GM23338 (cell line): ENCODE results near the gene RAB34. TPM values are rescaled to one million over a fixed set of nuclear protein-coding genes. Genes with fewer than 3 reads are reported as not detected.

Experiments
- ATAC-seq: fragments of 200-7000 bp; cut with Tn5 transposase; 3 replicates; pipeline ENCODE4 v1.9.1; 2020
- DNase-seq: peaks from one replicate; pipeline ENCODE4 v3.0.0-alpha.2; 2015; ENCODE audit warnings: low spot score
- H2AFZ ChIP-seq: fragments of 200-600 bp; sonication (generic); 2 replicates; pipeline ENCODE4 v1.8.0; 2016; ENCODE audit warnings: antibody characterized with exemption, mild to moderate bottlenecking, moderate library complexity
- H3F3A ChIP-seq: fragments of 200-600 bp; sonication (generic); replicated peaks from 2 replicates; pipeline ENCODE4 v1.8.0; 2017; ENCODE audit warnings: antibody characterized with exemption, mixed run types, low read depth
- H3K27ac ChIP-seq: fragments of 200-600 bp; sonication (generic); 2 replicates; pipeline ENCODE4 v1.6.1; 2016; ENCODE audit warnings: low read depth
- H3K27me3 ChIP-seq: fragments of 200-600 bp; sonication (generic); 2 replicates; pipeline ENCODE4 v1.8.0; 2016; ENCODE audit warnings: mild to moderate bottlenecking, mixed run types, moderate library complexity; ENCODE audit not compliant: insufficient read depth
- H3K36me3 ChIP-seq: fragments of 200-600 bp; sonication (generic); 2 replicates; pipeline ENCODE4 v1.8.0; 2016; ENCODE audit warnings: mild to moderate bottlenecking; ENCODE audit not compliant: insufficient read depth
- H3K4me1 ChIP-seq: fragments of 200-600 bp; sonication (generic); 2 replicates; pipeline ENCODE4 v1.8.0; 2016; ENCODE audit warnings: mild to moderate bottlenecking, moderate library complexity; ENCODE audit not compliant: insufficient read depth
- H3K4me2 ChIP-seq: fragments of 200-600 bp; sonication (generic); 2 replicates; pipeline ENCODE4 v1.7.1; 2017; ENCODE audit warnings: mixed run types
- H3K4me3 ChIP-seq: fragments of 200-600 bp; sonication (generic); 2 replicates; pipeline ENCODE4 v1.6.1; 2016; ENCODE audit warnings: mixed run types
- H3K79me2 ChIP-seq: fragments of 200-600 bp; sonication (generic); replicated peaks from 2 replicates; pipeline ENCODE4 v1.8.0; 2017; ENCODE audit warnings: mild to moderate bottlenecking; ENCODE audit not compliant: insufficient read depth
- H3K9me2 ChIP-seq: fragments of 200-600 bp; sonication (generic); 2 replicates; pipeline ENCODE4 v1.8.0; 2017; ENCODE audit not compliant: insufficient read depth
- H4K20me1 ChIP-seq: fragments of 200-600 bp; sonication (generic); replicated peaks from 2 replicates; pipeline ENCODE4 v1.8.0; 2017; ENCODE audit warnings: mild to moderate bottlenecking; ENCODE audit not compliant: insufficient read depth
- H3K27ac Mint-ChIP-seq: 2 replicates; pipeline ENCODE4 v1.8.0; 2020; ENCODE audit warnings: inconsistent platforms, mild to moderate bottlenecking, moderate library complexity, mixed read lengths
- H3K27me3 Mint-ChIP-seq: 3 replicates; pipeline ENCODE4 v1.8.0; 2022; ENCODE audit warnings: low read depth, mild to moderate bottlenecking, moderate library complexity, mixed read lengths, inconsistent platforms; ENCODE audit not compliant: insufficient read depth, poor library complexity
- H3K36me3 Mint-ChIP-seq: 3 replicates; pipeline ENCODE4 v1.8.0; 2021; ENCODE audit warnings: low read depth, mild to moderate bottlenecking, inconsistent platforms, moderate library complexity, mixed read lengths
- H3K4me1 Mint-ChIP-seq: 3 replicates; pipeline ENCODE4 v1.8.0; 2020; ENCODE audit warnings: mild to moderate bottlenecking, inconsistent platforms, mixed read lengths
- H3K4me3 Mint-ChIP-seq: 3 replicates; pipeline ENCODE4 v1.8.0; 2021; ENCODE audit warnings: moderate library complexity, mild to moderate bottlenecking, inconsistent platforms, mixed read lengths
- H3K9me3 Mint-ChIP-seq: 3 replicates; pipeline ENCODE4 v1.8.0; 2020; ENCODE audit warnings: moderate library complexity, mild to moderate bottlenecking, inconsistent platforms, mixed read lengths
- CREB1 ChIP-seq: fragments of 250-450 bp; sonication (Bioruptor Pico); IDR thresholded peaks from 2 replicates; pipeline ENCODE4 v1.5.0; 2020; ENCODE audit warnings: low read depth, mild to moderate bottlenecking, moderate library complexity
- EZH2 ChIP-seq: fragments of 200-600 bp; sonication (generic); IDR thresholded peaks from one replicate; pipeline ENCODE4 v1.8.0; 2017; ENCODE audit warnings: antibody characterized with exemption, mild to moderate bottlenecking, low read depth; ENCODE audit not compliant: unreplicated experiment
- EZH2phosphoT487 ChIP-seq: fragments of 200-600 bp; sonication (generic); IDR thresholded peaks from one replicate; pipeline ENCODE4 v1.8.1; 2018; ENCODE audit warnings: antibody characterized with exemption; ENCODE audit not compliant: unreplicated experiment
- JUNB ChIP-seq: IDR thresholded peaks from one replicate; pipeline ENCODE4 v1.6.1; 2016; ENCODE audit warnings: antibody characterized with exemption; ENCODE audit not compliant: unreplicated experiment
- REST ChIP-seq: IDR thresholded peaks from one replicate; pipeline ENCODE4 v1.6.1; 2018; ENCODE audit warnings: antibody characterized with exemption; ENCODE audit not compliant: unreplicated experiment
- STAT1 ChIP-seq: IDR thresholded peaks from one replicate; pipeline ENCODE4 v1.6.1; 2016; ENCODE audit warnings: antibody characterized with exemption; ENCODE audit not compliant: unreplicated experiment
- ZNF331 ChIP-seq: fragments of 250-450 bp; sonication (Bioruptor Pico); IDR thresholded peaks from 2 replicates; pipeline ENCODE4 v1.5.0; 2020; ENCODE audit warnings: low read depth, mild to moderate bottlenecking, moderate library complexity
- polyA plus RNA-seq: library from polyadenylated mRNA; unstranded; fragments of >200 nt; fragmentation: Nextera tagmentation; extraction: Ambion mirVana; gene quantifications from 2 replicates; pipeline ENCODE4 v1.2.1, GENCODE V29; 2016
- total RNA-seq: library from RNA; depleted of rRNA; stranded (reverse); fragments of >200 nt; shearing (Covaris generic); gene quantifications from 2 replicates; pipeline ENCODE4 v1.2.3, GENCODE V29; 2014
- TF ChIP-seq, protein P1 (sequence below): fragments of 250-450 bp; sonication (Bioruptor Pico); IDR thresholded peaks from 2 replicates; pipeline ENCODE4 v1.5.0; 2020; ENCODE audit warnings: mild to moderate bottlenecking, moderate library complexity
- TF ChIP-seq, protein P2 (sequence below): IDR thresholded peaks from 2 replicates; pipeline ENCODE4 v1.6.1; 2016; ENCODE audit warnings: antibody characterized with exemption

Gene RAB34
- total and polyA plus RNA-seq, 2 experiments from 2014 or later, result 184 to 394 TPM

GRCh38 chr17:28723159-28723835, 5.6 kb upstream of the RAB34 start:
- Histone ChIP-seq H3K4me1 (peaks cover 39% of the 10 kb centered on the region), H3K79me2 (peaks cover 35% of the 10 kb centered on the region), H2AFZ (no peak overlapping the region), H3K27ac (peak overlapping the region; percentile 95), H3F3A (peaks cover 63% of the 10 kb centered on the region), H3K27me3 (no peaks in the 10 kb centered on the region), H3K36me3 (peaks cover 39% of the 10 kb centered on the region), H4K20me1 (peaks cover 33% of the 10 kb centered on the region), H3K4me3 (peak overlapping the region; percentile 98), H3K9me2 (no peaks in the 10 kb centered on the region), H3K4me2 (peak overlapping the region; percentile 98)
- peaks cover 50% of the 10 kb centered on the region for H3K4me1 Mint-ChIP-seq
- peaks cover 58% of the 10 kb centered on the region for H3K36me3 Mint-ChIP-seq
- ATAC-seq (no peak), DNase-seq (no peak)
- TF ChIP-seq STAT1, result no peak
- peaks cover 7% of the 10 kb centered on the region for H3K9me3 Mint-ChIP-seq
- peak overlapping the region; percentile 57; the same call in 1 of the 2 replicates for H3K27ac Mint-ChIP-seq
- H3K4me3 Mint-ChIP-seq, result peak overlapping the region; percentile 89
- H3K27me3 Mint-ChIP-seq, result peaks cover 46% of the 10 kb centered on the region

- H3K27ac Mint-ChIP-seq, result peak overlapping the region; percentile 79
- TF ChIP-seq, protein P1, sequence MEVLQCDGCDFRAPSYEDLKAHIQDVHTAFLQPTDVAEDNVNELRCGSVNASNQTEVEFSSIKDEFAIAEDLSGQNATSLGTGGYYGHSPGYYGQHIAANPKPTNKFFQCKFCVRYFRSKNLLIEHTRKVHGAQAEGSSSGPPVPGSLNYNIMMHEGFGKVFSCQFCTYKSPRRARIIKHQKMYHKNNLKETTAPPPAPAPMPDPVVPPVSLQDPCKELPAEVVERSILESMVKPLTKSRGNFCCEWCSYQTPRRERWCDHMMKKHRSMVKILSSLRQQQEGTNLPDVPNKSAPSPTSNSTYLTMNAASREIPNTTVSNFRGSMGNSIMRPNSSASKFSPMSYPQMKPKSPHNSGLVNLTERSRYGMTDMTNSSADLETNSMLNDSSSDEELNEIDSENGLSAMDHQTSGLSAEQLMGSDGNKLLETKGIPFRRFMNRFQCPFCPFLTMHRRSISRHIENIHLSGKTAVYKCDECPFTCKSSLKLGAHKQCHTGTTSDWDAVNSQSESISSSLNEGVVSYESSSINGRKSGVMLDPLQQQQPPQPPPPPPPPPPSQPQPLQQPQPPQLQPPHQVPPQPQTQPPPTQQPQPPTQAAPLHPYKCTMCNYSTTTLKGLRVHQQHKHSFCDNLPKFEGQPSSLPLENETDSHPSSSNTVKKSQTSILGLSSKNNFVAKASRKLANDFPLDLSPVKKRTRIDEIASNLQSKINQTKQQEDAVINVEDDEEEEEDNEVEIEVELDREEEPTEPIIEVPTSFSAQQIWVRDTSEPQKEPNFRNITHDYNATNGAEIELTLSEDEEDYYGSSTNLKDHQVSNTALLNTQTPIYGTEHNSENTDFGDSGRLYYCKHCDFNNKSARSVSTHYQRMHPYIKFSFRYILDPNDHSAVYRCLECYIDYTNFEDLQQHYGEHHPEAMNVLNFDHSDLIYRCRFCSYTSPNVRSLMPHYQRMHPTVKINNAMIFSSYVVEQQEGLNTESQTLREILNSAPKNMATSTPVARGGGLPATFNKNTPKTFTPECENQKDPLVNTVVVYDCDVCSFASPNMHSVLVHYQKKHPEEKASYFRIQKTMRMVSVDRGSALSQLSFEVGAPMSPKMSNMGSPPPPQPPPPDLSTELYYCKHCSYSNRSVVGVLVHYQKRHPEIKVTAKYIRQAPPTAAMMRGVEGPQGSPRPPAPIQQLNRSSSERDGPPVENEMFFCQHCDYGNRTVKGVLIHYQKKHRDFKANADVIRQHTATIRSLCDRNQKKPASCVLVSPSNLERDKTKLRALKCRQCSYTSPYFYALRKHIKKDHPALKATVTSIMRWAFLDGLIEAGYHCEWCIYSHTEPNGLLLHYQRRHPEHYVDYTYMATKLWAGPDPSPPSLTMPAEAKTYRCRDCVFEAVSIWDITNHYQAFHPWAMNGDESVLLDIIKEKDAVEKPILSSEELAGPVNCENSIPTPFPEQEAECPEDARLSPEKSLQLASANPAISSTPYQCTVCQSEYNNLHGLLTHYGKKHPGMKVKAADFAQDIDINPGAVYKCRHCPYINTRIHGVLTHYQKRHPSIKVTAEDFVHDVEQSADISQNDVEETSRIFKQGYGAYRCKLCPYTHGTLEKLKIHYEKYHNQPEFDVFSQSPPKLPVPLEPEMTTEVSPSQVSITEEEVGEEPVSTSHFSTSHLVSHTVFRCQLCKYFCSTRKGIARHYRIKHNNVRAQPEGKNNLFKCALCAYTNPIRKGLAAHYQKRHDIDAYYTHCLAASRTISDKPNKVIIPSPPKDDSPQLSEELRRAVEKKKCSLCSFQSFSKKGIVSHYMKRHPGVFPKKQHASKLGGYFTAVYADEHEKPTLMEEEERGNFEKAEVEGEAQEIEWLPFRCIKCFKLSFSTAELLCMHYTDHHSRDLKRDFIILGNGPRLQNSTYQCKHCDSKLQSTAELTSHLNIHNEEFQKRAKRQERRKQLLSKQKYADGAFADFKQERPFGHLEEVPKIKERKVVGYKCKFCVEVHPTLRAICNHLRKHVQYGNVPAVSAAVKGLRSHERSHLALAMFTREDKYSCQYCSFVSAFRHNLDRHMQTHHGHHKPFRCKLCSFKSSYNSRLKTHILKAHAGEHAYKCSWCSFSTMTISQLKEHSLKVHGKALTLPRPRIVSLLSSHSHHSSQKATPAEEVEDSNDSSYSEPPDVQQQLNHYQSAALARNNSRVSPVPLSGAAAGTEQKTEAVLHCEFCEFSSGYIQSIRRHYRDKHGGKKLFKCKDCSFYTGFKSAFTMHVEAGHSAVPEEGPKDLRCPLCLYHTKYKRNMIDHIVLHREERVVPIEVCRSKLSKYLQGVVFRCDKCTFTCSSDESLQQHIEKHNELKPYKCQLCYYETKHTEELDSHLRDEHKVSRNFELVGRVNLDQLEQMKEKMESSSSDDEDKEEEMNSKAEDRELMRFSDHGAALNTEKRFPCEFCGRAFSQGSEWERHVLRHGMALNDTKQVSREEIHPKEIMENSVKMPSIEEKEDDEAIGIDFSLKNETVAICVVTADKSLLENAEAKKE (CRISPR knock-in tag), result no peak
- TF ChIP-seq, protein P2, sequence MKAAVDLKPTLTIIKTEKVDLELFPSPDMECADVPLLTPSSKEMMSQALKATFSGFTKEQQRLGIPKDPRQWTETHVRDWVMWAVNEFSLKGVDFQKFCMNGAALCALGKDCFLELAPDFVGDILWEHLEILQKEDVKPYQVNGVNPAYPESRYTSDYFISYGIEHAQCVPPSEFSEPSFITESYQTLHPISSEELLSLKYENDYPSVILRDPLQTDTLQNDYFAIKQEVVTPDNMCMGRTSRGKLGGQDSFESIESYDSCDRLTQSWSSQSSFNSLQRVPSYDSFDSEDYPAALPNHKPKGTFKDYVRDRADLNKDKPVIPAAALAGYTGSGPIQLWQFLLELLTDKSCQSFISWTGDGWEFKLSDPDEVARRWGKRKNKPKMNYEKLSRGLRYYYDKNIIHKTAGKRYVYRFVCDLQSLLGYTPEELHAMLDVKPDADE, result no peak
- no peak for TF ChIP-seq STAT1
- TF ChIP-seq EZH2, result no peak
- no peak for TF ChIP-seq ZNF331
- no peak for TF ChIP-seq REST
- no peak for TF ChIP-seq JUNB
- TF ChIP-seq EZH2phosphoT487, result no peak
- no peak for TF ChIP-seq CREB1 (CRISPR knock-in tag)
These were observed 4.9 kb upstream of the RAB34 start for GRCh38 chr17:28722417-28723158.

More at GRCh38 chr17:28722417-28723158, 4.9 kb upstream of the RAB34 start:
- H3K4me1 ChIP-seq, result peaks cover 39% of the 10 kb centered on the region
- Mint-ChIP-seq H3K9me3 (peaks cover 7% of the 10 kb centered on the region), H3K27me3 (peaks cover 47% of the 10 kb centered on the region), H3K36me3 (peaks cover 58% of the 10 kb centered on the region), H3K4me3 (peak overlapping the region; percentile 100), H3K4me1 (peaks cover 50% of the 10 kb centered on the region)
- H3K9me2 ChIP-seq, result no peaks in the 10 kb centered on the region
- no peaks in the 10 kb centered on the region for H3K27me3 ChIP-seq
- H3K79me2 ChIP-seq, result peaks cover 35% of the 10 kb centered on the region
- H2AFZ ChIP-seq, result no peak overlapping the region
- H3K27ac ChIP-seq, result peak overlapping the region; percentile 87
- DNase-seq (no peak), ATAC-seq (no peak)
- H4K20me1 ChIP-seq, result peaks cover 33% of the 10 kb centered on the region
- H3K4me2 ChIP-seq, result peak overlapping the region; percentile 98
- peaks cover 59% of the 10 kb centered on the region for H3F3A ChIP-seq
- H3K36me3 ChIP-seq, result peaks cover 39% of the 10 kb centered on the region
- peak overlapping the region; percentile 98 for H3K4me3 ChIP-seq
